Trophoblast cell (in vitro differentiated cells and primary cell): ENCODE data around the gene CLNK. TPM values are rescaled to one million over a fixed set of nuclear protein-coding genes. Genes with fewer than 3 reads are reported as not detected.

Experiments used
- DNase-seq, 2 donors: peaks; one replicate each; pipeline ENCODE4 v3.0.0-alpha.2; 2016
- H2AFZ ChIP-seq: 2 replicates; pipeline ENCODE4 v1.6.1; 2013; ENCODE audit warnings: low read length, moderate library complexity, mild to moderate bottlenecking; ENCODE audit not compliant: insufficient read depth, poor library complexity
- H2AK5ac ChIP-seq: 2 replicates; pipeline ENCODE4 v1.6.1; 2013; ENCODE audit warnings: mild to moderate bottlenecking, low read length
- H2BK120ac ChIP-seq: 2 replicates; pipeline ENCODE4 v1.6.1; 2013; ENCODE audit warnings: low read length, mild to moderate bottlenecking, moderate library complexity; ENCODE audit not compliant: insufficient read depth, poor library complexity
- H2BK12ac ChIP-seq: 2 replicates; pipeline ENCODE4 v1.6.1; 2013; ENCODE audit warnings: mild to moderate bottlenecking, low read length, moderate library complexity
- H2BK5ac ChIP-seq: 2 replicates; pipeline ENCODE4 v1.6.1; 2013; ENCODE audit warnings: low read length, low read depth, moderate library complexity, mild to moderate bottlenecking; ENCODE audit not compliant: poor library complexity
- H3K14ac ChIP-seq: 2 replicates; pipeline ENCODE4 v1.6.1; 2013; ENCODE audit warnings: mild to moderate bottlenecking, low read length
- H3K18ac ChIP-seq: 2 replicates; pipeline ENCODE4 v1.6.1; 2013; ENCODE audit warnings: mild to moderate bottlenecking, low read length
- H3K23ac ChIP-seq: 2 replicates; pipeline ENCODE4 v1.6.1; 2013; ENCODE audit warnings: low read length
- H3K27ac ChIP-seq: 2 replicates; pipeline ENCODE4 v1.5.1; 2013; ENCODE audit warnings: low read depth, mild to moderate bottlenecking, inconsistent platforms, low read length, moderate library complexity
- H3K27me3 ChIP-seq: 2 replicates; pipeline ENCODE4 v1.6.1; 2013; ENCODE audit warnings: inconsistent platforms, mild to moderate bottlenecking, low read length, moderate library complexity; ENCODE audit not compliant: insufficient read depth
- H3K36me3 ChIP-seq, 2 experiments: 1 replicate in 1 of 2; 2 replicates in 1 of 2; pipeline ENCODE4 v1.6.1; 2013; ENCODE audit warnings: low read length in 2 of 2, mild to moderate bottlenecking in 2 of 2, moderate library complexity in 1 of 2; ENCODE audit not compliant: insufficient read depth in 2 of 2, control insufficient read depth in 1 of 2
- H3K4ac ChIP-seq: 2 replicates; pipeline ENCODE4 v1.6.1; 2013; ENCODE audit warnings: low read depth, mild to moderate bottlenecking, low read length, moderate library complexity
- H3K4me1 ChIP-seq, 2 experiments: 1 replicate in 1 of 2; 2 replicates in 1 of 2; pipeline ENCODE4 v1.6.1; 2013; ENCODE audit warnings: low read length in 2 of 2, mild to moderate bottlenecking in 2 of 2, moderate library complexity in 1 of 2; ENCODE audit not compliant: insufficient read depth in 2 of 2, control insufficient read depth in 1 of 2
- H3K4me2 ChIP-seq: 2 replicates; pipeline ENCODE4 v1.6.1; 2013; ENCODE audit warnings: inconsistent platforms, mild to moderate bottlenecking, low read length, moderate library complexity
- H3K4me3 ChIP-seq: 2 replicates; pipeline ENCODE4 v1.5.1; 2013; ENCODE audit warnings: mild to moderate bottlenecking, low read depth, low read length, inconsistent platforms
- H3K79me1 ChIP-seq: one replicate; pipeline ENCODE4 v1.6.1; 2013; ENCODE audit warnings: low read length
- H3K79me2 ChIP-seq: 2 replicates; pipeline ENCODE4 v1.6.1; 2013; ENCODE audit warnings: low read length, mild to moderate bottlenecking; ENCODE audit not compliant: control insufficient read depth, insufficient read depth, poor library complexity
- H3K9ac ChIP-seq: 2 replicates; pipeline ENCODE4 v1.6.1; 2013; ENCODE audit warnings: mild to moderate bottlenecking, low read length
- H3K9me3 ChIP-seq: 2 replicates; pipeline ENCODE4 v1.6.1; 2013; ENCODE audit warnings: low read depth, mild to moderate bottlenecking, control low read depth, inconsistent platforms, low read length; ENCODE audit not compliant: insufficient read depth
- H4K12ac ChIP-seq: 2 replicates; pipeline ENCODE4 v1.6.1; 2013; ENCODE audit warnings: low read depth, mild to moderate bottlenecking, low read length, moderate library complexity
- H4K8ac ChIP-seq: 2 replicates; pipeline ENCODE4 v1.6.1; 2013; ENCODE audit warnings: low read depth, mild to moderate bottlenecking, low read length, moderate library complexity
- H4K91ac ChIP-seq: one replicate; pipeline ENCODE4 v1.6.1; 2013; ENCODE audit warnings: low read depth, mild to moderate bottlenecking, low read length, moderate library complexity
- WGBS: extraction: QIAGEN DNeasy Blood & Tissue Kit; methylation state at CpG from one replicate; pipeline ENCODE4 v1.1.7; 2013; ENCODE audit warnings: missing lambda C conversion rate; ENCODE audit not compliant: insufficient read length, insufficient coverage; ENCODE audit errors: extremely low coverage; 5-methylcytosine and 5-hydroxymethylcytosine counted together
- polyA plus RNA-seq: library from polyadenylated mRNA; stranded (reverse); fragments of 200-250 nt; gene quantifications from 2 replicates; pipeline ENCODE4 v1.2.3, GENCODE V29; 2013

Gene CLNK, protein sequence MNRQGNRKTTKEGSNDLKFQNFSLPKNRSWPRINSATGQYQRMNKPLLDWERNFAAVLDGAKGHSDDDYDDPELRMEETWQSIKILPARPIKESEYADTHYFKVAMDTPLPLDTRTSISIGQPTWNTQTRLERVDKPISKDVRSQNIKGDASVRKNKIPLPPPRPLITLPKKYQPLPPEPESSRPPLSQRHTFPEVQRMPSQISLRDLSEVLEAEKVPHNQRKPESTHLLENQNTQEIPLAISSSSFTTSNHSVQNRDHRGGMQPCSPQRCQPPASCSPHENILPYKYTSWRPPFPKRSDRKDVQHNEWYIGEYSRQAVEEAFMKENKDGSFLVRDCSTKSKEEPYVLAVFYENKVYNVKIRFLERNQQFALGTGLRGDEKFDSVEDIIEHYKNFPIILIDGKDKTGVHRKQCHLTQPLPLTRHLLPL
- 0.03 TPM in 2 replicates for polyA plus RNA-seq

DNA sequence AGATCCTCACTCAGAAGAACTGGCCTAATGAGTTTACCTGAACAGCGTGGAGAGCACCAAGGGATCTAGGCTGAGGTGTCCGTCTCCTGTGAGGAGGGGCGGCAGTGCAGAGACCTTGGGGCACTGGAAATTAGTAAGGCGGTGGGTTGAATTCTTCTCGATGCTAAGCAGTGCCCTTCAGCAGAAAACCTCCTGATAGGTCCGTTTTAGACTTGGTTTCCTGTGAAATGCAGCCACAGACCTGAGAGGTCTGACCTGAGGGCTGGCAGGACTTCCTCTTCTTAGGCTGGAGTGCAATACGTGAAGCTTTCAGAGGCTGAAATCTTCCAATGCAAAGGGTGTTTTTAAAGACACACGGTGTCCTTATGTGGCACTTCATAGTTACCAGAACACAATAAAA, at the start of gene CLNK:
CLNK (minus strand) TSS at position 138 of the 400 bp plus-strand sequence. CDS start 16,899 bp downstream, outside the sequence.
- no peaks in the 10 kb centered on the region for H3K27me3 ChIP-seq
- H3K79me2 ChIP-seq, result no peaks in the 10 kb centered on the region
- H3K4me2 ChIP-seq, result no peak within 1 kb of the TSS
- no peak within 1 kb of the TSS for H2AFZ ChIP-seq
- H2BK5ac ChIP-seq, result no peak within 1 kb of the TSS
- no peak within 1 kb of the TSS for H3K4ac ChIP-seq
- no peaks in the 10 kb centered on the region for H3K36me3 ChIP-seq
- no peak within 1 kb of the TSS for H2BK12ac ChIP-seq
- H2AK5ac ChIP-seq, result no peak within 1 kb of the TSS
- H4K8ac ChIP-seq, result no peak within 1 kb of the TSS
- H4K91ac ChIP-seq, result no peak within 1 kb of the TSS
- H3K9ac ChIP-seq, result no peak within 1 kb of the TSS
- H3K79me1 ChIP-seq, result no peaks in the 10 kb centered on the region
- H3K9me3 ChIP-seq, result no peaks in the 10 kb centered on the region
- WGBS, result no CpG with 5 or more reads among the region's 8 CpGs
- H4K12ac ChIP-seq, result no peak within 1 kb of the TSS
- no peak within 1 kb of the TSS for H2BK120ac ChIP-seq
- no peak within 1 kb of the TSS for H3K4me3 ChIP-seq
- no peak within 1 kb of the TSS for H3K23ac ChIP-seq
- no peak within 1 kb of the TSS for H3K14ac ChIP-seq
- no peak within 1 kb of the TSS for H3K18ac ChIP-seq
- DNase-seq, result no peak
- peaks cover 0 to 3% of the 10 kb centered on the region in 2 experiments for H3K4me1 ChIP-seq
- H3K27ac ChIP-seq, result no peak within 1 kb of the TSS

DNA sequence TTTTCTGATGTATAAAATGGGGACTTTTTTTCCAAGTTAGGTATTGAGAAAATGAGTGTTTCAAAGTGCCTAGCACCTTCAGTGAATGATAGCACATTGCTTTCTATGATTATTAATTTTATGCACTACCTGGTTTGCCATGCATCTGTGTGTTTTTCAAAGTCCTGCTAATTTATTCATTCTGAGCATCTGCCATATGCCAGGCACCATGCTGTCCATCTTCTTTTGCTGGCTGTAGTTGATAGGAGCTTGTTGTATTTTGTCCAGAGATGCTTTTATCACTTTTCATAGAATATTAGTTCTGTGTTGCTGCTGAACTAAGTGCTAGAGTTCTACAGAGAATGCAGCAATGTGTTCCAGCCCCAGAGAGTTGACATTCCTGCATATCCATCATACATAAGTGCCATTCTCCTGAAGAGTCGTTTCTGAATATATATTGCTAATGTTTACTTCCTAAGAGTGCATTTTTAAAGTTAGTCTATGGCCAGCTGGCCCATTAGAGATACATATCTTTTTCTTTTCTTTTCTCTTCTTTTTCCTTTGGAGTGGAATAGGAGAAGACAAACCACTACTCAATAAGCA, 49.0 kb upstream of the CLNK start:
- DNase-seq, result no peak
- no peak overlapping the region for H3K4ac ChIP-seq
- H3K79me1 ChIP-seq, result no peaks in the 10 kb centered on the region
- no peak overlapping the region for H4K12ac ChIP-seq
- H2AFZ ChIP-seq, result no peak overlapping the region
- no peaks in the 10 kb centered on the region for H3K4me1 ChIP-seq
- no peak overlapping the region for H2BK5ac ChIP-seq
- no peaks in the 10 kb centered on the region for H3K79me2 ChIP-seq
- H3K14ac ChIP-seq, result no peak overlapping the region
- H2AK5ac ChIP-seq, result no peak overlapping the region
- H3K4me3 ChIP-seq, result no peak overlapping the region
- no peak overlapping the region for H2BK12ac ChIP-seq
- no peaks in the 10 kb centered on the region for H3K36me3 ChIP-seq
- no peaks in the 10 kb centered on the region for H3K27me3 ChIP-seq
- H4K91ac ChIP-seq, result no peak overlapping the region
- H3K18ac ChIP-seq, result no peak overlapping the region
- H3K9ac ChIP-seq, result no peak overlapping the region
- no peak overlapping the region for H3K4me2 ChIP-seq
- H3K9me3 ChIP-seq, result no peaks in the 10 kb centered on the region
- H4K8ac ChIP-seq, result no peak overlapping the region
- no CpG with 5 or more reads among the region's 1 CpG for WGBS
- no peak overlapping the region for H2BK120ac ChIP-seq
- no peak overlapping the region for H3K23ac ChIP-seq
- no peak overlapping the region for H3K27ac ChIP-seq

DNA sequence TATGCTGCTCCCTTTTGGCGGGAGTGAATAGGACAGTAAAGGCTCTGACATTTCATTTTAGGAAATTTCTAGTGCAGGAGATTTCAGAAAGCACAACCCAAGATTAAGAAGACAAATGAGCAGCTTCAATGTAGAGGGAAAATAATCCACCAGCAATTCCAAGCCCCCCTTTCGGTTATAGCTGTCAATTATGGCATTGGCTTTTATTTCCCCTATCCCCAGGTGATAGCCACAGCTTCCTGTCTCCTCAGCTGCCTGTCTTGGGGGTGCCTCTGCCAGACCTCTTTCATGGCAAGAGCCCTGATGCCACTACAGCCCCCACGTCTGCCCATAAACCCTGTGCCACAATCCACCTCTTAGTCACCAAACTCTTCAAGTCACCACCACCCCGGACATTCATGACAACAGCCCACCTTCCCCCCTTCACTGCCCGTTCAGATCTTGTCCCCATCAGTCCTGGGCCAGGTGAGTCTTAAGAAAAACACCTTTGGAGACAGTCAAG, 48.4 kb upstream of the CLNK start:
- Histone ChIP-seq H3K27me3 (no peaks in the 10 kb centered on the region), H4K91ac (no peak overlapping the region), H3K79me1 (no peaks in the 10 kb centered on the region), H3K4me2 (no peak overlapping the region), H3K27ac (no peak overlapping the region), H4K8ac (no peak overlapping the region), H2BK12ac (no peak overlapping the region), H3K4ac (no peak overlapping the region), H3K4me1 (no peaks in the 10 kb centered on the region), H3K14ac (no peak overlapping the region), H3K23ac (no peak overlapping the region), H2AK5ac (no peak overlapping the region), H3K4me3 (no peak overlapping the region), H2BK5ac (no peak overlapping the region), H3K9me3 (no peaks in the 10 kb centered on the region), H3K9ac (no peak overlapping the region), H3K18ac (no peak overlapping the region), H2AFZ (no peak overlapping the region), H4K12ac (no peak overlapping the region), H2BK120ac (no peak overlapping the region), H3K79me2 (no peaks in the 10 kb centered on the region), H3K36me3 (no peaks in the 10 kb centered on the region)
- WGBS, result no CpG with 5 or more reads among the region's 5 CpGs
- no peak for DNase-seq

DNA sequence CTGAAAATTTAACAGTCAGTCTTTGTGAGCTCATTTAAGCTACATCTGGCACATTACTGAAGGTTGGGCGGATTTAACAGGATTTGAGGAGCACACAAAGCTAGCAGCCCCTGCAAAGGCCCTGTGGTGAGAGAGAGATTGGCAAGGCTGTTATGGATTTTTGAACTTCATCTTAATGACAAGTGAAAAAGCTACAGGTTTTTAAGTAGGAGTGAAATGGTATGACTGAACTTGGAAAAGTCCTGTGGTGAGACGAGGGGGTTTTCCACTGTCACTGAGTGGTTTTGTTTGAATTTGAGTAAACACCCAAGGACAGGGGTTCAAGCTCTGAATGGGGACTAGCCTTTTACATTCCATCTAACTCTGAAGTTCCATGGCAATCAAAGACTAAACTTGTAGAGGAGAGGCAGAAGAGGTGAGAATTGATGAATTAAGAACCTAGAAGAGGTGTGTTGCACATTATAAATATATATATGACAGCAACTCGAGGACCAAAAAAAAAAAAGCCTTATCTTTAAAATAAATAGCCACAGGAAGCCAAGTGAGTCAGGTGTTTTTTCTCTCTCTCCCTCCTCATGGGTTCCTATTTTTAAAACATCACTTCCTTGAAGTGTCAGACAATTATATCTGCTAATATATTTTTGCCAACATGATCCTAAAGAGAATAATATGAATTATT, 47.8 kb upstream of the CLNK start:
- H3K4me1 ChIP-seq, result no peaks in the 10 kb centered on the region
- H3K79me2 ChIP-seq, result no peaks in the 10 kb centered on the region
- H3K4me3 ChIP-seq, result no peak overlapping the region
- H3K18ac ChIP-seq, result no peak overlapping the region
- no peaks in the 10 kb centered on the region for H3K79me1 ChIP-seq
- no peaks in the 10 kb centered on the region for H3K9me3 ChIP-seq
- H4K12ac ChIP-seq, result no peak overlapping the region
- no peak overlapping the region for H3K4me2 ChIP-seq
- no peak overlapping the region for H3K4ac ChIP-seq
- H2BK12ac ChIP-seq, result no peak overlapping the region
- no peak overlapping the region for H2AFZ ChIP-seq
- H3K9ac ChIP-seq, result no peak overlapping the region
- no peak overlapping the region for H3K23ac ChIP-seq
- H3K36me3 ChIP-seq, result no peaks in the 10 kb centered on the region
- no CpG with 5 or more reads among the region's 3 CpGs for WGBS
- no peak for DNase-seq
- no peak overlapping the region for H3K27ac ChIP-seq
- no peak overlapping the region for H3K14ac ChIP-seq
- no peaks in the 10 kb centered on the region for H3K27me3 ChIP-seq
- no peak overlapping the region for H4K91ac ChIP-seq
- H2AK5ac ChIP-seq, result no peak overlapping the region
- no peak overlapping the region for H2BK5ac ChIP-seq
- no peak overlapping the region for H4K8ac ChIP-seq
- no peak overlapping the region for H2BK120ac ChIP-seq
